Osteoblast (primary cell): ENCODE results near the gene GBP6. TPM values are rescaled to one million over a fixed set of nuclear protein-coding genes. Genes with fewer than 3 reads are reported as not detected.

Experiments
- DNase-seq: peaks from one replicate; pipeline ENCODE4 v3.0.0; 2011; ENCODE audit warnings: low spot score, mixed read lengths; ENCODE audit not compliant: insufficient read length; ENCODE audit errors: missing footprints
- H2AFZ ChIP-seq: 2 replicates; pipeline ENCODE4 v1.6.0; 2011; ENCODE audit warnings: mild to moderate bottlenecking, low read length
- H3K27ac ChIP-seq: 2 replicates; pipeline ENCODE4 v1.5.1; 2011; ENCODE audit warnings: mild to moderate bottlenecking, low read depth, low read length, moderate library complexity
- H3K27me3 ChIP-seq: 2 replicates; pipeline ENCODE4 v1.6.0; 2012; ENCODE audit warnings: mild to moderate bottlenecking, control low read depth, inconsistent platforms, low read length, moderate library complexity; ENCODE audit not compliant: insufficient read depth
- H3K36me3 ChIP-seq: 2 replicates; pipeline ENCODE4 v1.5.1; 2011; ENCODE audit warnings: mild to moderate bottlenecking, low read length, control low read depth, moderate library complexity; ENCODE audit not compliant: insufficient read depth
- H3K4me1 ChIP-seq: 2 replicates; pipeline ENCODE4 v1.5.1; 2011; ENCODE audit warnings: mild to moderate bottlenecking, low read length, control low read depth, moderate library complexity; ENCODE audit not compliant: insufficient read depth
- H3K4me2 ChIP-seq: 2 replicates; pipeline ENCODE4 v1.6.0; 2011; ENCODE audit warnings: mild to moderate bottlenecking, low read length; ENCODE audit not compliant: insufficient read depth
- H3K4me3 ChIP-seq: fragments of 200-600 bp; sonication (generic); 3 replicates; pipeline ENCODE4 v1.5.1; 2012; ENCODE audit warnings: mild to moderate bottlenecking, low read length, inconsistent platforms; ENCODE audit not compliant: insufficient read depth
- H3K79me2 ChIP-seq: 2 replicates; pipeline ENCODE4 v1.6.0; 2012; ENCODE audit warnings: mild to moderate bottlenecking, low read length, control low read depth, inconsistent platforms; ENCODE audit not compliant: insufficient read depth
- H3K9me3 ChIP-seq: 2 replicates; pipeline ENCODE4 v1.5.1; 2011; ENCODE audit warnings: low read depth, low read length, control low read depth
- H4K20me1 ChIP-seq: 2 replicates; pipeline ENCODE4 v1.6.0; 2012; ENCODE audit warnings: mild to moderate bottlenecking, low read length, control low read depth; ENCODE audit not compliant: insufficient read depth
- CTCF ChIP-seq: IDR thresholded peaks from 2 replicates; pipeline ENCODE4 v1.5.1; 2011; ENCODE audit warnings: mild to moderate bottlenecking, low read depth, low read length, moderate library complexity; ENCODE audit errors: extremely low read depth
- total RNA-seq: library from RNA; depleted of rRNA; stranded (reverse); fragments of >200 nt; gene quantifications from 2 replicates; pipeline ENCODE4 v1.2.3, GENCODE V29; 2012

The GBP6 gene
- total RNA-seq, 1 donor, result not detected

- Histone ChIP-seq H3K79me2 (no peaks in the 10 kb centered on the region), H3K27ac (no peak overlapping the region), H4K20me1 (no peaks in the 10 kb centered on the region), H3K36me3 (no peaks in the 10 kb centered on the region), H3K4me1 (no peaks in the 10 kb centered on the region), H3K9me3 (no peaks in the 10 kb centered on the region), H3K27me3 (no peaks in the 10 kb centered on the region), H3K4me3 (no peak overlapping the region), H2AFZ (no peak overlapping the region), H3K4me2 (no peak overlapping the region)
- TF ChIP-seq CTCF, result no peak
- no peak for DNase-seq
These were observed 13.6 kb upstream of the GBP6 start for GRCh38 chr1:89350298-89350697.

GRCh38 chr1:89351597-89352311 lies 12.1 kb upstream of the GBP6 start:
- no peaks in the 10 kb centered on the region for H3K4me1 ChIP-seq
- no peaks in the 10 kb centered on the region for H3K9me3 ChIP-seq
- H3K4me3 ChIP-seq, result no peak overlapping the region
- H3K27ac ChIP-seq, result no peak overlapping the region
- no peak overlapping the region for H2AFZ ChIP-seq
- H3K4me2 ChIP-seq, result no peak overlapping the region
- H3K36me3 ChIP-seq, result no peaks in the 10 kb centered on the region
- DNase-seq, result no peak
- no peaks in the 10 kb centered on the region for H3K27me3 ChIP-seq
- no peaks in the 10 kb centered on the region for H4K20me1 ChIP-seq
- no peaks in the 10 kb centered on the region for H3K79me2 ChIP-seq
- TF ChIP-seq CTCF, result no peak

DNA sequence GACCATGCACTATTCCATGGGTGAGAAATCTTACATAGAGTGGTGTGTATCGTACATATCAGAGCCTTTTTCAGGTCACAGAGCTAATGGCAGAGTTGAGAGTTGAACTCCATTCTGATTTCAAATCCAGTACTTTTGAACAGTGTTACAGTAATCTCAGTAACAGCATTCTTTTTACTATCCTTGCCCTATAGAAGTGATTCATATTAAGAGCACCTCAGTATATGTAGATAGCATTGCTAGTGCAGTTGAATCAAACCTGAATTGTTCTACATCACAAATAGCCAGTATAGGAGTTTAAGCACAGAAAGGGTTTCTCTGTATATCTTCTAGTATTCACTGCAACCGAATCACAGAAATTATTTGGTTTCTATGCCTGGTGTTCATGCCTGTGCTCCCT lies 11.4 kb upstream of the GBP6 start:
- H3K27me3 ChIP-seq, result no peaks in the 10 kb centered on the region
- no peak overlapping the region for H3K4me3 ChIP-seq
- DNase-seq, result no peak
- H4K20me1 ChIP-seq, result no peaks in the 10 kb centered on the region
- TF ChIP-seq CTCF, result no peak
- H3K27ac ChIP-seq, result no peak overlapping the region
- H2AFZ ChIP-seq, result no peak overlapping the region
- no peaks in the 10 kb centered on the region for H3K79me2 ChIP-seq
- no peaks in the 10 kb centered on the region for H3K36me3 ChIP-seq
- no peak overlapping the region for H3K4me2 ChIP-seq
- H3K9me3 ChIP-seq, result no peaks in the 10 kb centered on the region
- H3K4me1 ChIP-seq, result no peaks in the 10 kb centered on the region

- DNase-seq, result no peak
- Histone ChIP-seq H3K79me2 (no peaks in the 10 kb centered on the region), H3K9me3 (no peaks in the 10 kb centered on the region), H2AFZ (no peak overlapping the region), H3K4me3 (no peak overlapping the region), H4K20me1 (no peaks in the 10 kb centered on the region), H3K27ac (no peak overlapping the region), H3K36me3 (no peaks in the 10 kb centered on the region), H3K27me3 (no peaks in the 10 kb centered on the region), H3K4me1 (no peaks in the 10 kb centered on the region), H3K4me2 (no peak overlapping the region)
- TF ChIP-seq CTCF, result no peak
These were observed 9.7 kb upstream of the GBP6 start for GRCh38 chr1:89354205-89354604.
